GM21360 (cell line): ENCODE results near the gene SPOCK1.
"Not testable (repeated sequence)": the region's sequence is repeated elsewhere in the genome, so short reads cannot be mapped to it uniquely, and the experiment has no call there.

Source experiments
- ATAC-seq: cut with Tn5 transposase; IDR thresholded peaks from one replicate; pipeline ENCODE4 v1.9.1; 2021; ENCODE audit warnings: mild to moderate bottlenecking, moderate library complexity; ENCODE audit not compliant: unreplicated experiment

The SPOCK1 gene

DNA sequence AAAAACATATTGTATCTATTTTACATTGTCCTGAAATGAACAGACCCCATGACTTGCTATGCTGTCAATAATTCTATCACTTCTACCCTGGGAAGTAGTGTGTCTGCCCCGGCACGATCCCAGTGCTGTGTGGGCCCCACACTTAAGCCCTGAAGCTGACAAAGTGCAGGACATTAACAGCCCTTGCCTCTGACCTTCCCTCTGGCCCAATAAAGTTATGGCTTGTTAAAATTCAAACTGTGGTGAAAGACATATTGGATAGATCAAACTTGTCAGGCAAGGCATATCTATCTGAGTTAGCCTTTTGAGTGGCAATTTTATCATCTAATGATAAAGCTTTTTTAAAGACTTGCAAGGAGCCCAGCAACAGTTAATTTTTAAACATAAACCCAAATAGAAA lies 229.2 kb downstream of the SPOCK1 start:
- no peak for ATAC-seq

DNA sequence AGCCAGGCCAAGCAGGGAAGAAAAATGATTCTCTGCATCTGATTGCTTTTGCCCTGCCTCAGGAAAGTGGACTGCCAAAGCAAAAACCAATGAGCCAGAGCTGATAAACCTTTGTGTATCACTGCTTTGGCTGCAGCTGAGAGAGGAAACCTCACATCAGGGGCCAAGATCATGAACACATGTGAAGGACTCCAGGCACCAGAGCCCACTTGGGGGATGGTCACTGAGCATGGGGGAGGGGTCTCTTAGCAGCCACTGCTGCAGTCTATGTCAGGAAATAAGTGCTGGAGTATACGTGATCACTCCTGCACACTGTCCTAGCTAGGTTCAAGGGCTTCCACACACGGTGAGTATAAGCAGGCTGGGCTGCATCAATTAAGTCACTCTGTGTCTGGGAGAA lies 229.9 kb downstream of the SPOCK1 start:
- ATAC-seq: no peak

DNA sequence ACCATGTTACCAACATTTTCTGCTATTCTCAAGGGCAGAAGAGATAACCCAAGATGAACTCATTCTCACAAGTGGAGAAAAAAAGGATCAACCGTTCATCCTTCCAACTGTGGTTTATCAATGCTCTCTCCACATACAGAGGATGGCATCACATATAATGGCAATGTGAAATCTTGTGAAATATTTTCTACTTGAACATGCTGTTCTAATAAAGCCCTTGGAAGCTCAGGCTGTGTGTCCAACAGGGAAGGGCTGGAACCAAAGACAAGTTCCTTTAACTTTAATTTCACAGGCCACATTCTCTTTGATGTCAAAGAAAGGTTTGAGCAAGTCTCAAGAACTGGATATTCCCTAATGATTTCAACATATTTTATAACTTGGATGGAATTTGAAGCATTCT lies 230.5 kb downstream of the SPOCK1 start:
- no peak for ATAC-seq

DNA sequence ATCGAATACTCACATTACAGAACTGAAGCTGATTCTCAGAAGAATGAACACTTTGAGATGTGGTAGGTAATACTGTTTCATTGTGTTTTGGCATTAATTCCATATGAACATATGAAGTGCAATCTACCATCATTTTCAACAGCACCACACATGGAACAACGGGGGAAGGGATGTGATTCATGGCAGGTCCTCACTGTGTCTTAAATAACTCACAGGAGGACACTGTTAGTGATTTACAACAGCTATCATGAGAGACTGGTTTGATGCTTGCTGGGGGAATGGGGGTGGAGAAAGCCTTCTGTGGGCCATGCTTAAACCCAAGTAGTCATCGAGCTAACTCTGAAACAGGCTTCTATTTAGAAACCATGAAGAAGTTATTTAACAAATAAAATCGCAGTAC lies 232.9 kb downstream of the SPOCK1 start:
- ATAC-seq: no peak

DNA sequence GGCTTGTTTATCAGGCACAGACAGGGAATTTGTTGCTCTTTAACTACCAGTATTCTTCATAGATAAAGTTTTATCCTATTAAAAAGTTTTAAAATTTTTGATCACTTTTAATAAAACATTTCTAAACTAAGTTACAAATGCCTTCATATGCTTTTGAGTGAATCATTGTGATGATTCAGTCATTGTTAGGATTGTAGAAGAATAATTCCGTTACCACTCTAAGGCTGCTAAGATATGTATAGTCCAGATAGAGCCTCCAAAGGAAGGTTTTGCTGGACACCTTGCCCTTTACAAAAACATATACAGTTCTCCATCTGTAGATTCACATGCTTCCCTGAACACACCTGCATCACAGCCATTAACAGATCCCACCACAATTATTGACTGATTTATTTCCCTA lies 233.7 kb downstream of the SPOCK1 start:
- ATAC-seq: no peak

DNA sequence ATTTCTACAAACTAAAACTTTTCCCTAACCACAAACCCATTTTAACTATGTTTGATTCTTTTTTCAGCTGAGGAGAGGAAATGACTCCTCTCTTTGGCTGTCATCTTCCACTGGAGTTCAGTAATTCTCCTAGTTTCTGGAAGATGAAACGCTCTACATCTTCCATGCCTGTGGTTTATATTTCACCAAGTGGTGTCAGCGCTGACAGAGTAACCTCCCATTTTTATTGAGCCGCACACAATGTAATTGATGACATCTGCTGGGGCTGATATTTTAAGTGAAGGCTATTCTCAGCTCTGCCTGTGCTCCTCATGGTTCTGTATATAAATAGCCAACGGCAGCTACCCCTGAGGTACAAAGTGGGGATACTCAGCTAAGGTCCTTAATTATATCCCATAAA lies 234.6 kb downstream of the SPOCK1 start:
- no peak for ATAC-seq

DNA sequence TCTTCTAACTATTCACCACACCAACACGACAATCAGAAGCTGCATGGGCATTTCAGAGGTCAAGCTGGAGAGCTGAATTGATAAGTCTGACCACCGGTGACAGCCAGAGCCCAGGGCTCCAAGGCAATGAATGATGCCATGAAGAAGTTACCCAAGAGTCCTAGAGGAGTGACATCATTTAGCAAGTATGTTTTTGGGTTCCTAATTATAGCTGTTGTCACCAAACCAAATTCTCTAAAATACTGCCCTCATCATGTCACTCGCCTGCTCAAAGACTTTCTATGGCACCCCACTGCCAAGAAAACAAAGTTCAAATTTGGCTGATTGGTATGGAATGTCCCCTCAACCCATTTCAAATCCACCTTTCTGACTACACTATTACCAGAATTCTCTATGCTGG lies 235.1 kb downstream of the SPOCK1 start:
- no peak for ATAC-seq

DNA sequence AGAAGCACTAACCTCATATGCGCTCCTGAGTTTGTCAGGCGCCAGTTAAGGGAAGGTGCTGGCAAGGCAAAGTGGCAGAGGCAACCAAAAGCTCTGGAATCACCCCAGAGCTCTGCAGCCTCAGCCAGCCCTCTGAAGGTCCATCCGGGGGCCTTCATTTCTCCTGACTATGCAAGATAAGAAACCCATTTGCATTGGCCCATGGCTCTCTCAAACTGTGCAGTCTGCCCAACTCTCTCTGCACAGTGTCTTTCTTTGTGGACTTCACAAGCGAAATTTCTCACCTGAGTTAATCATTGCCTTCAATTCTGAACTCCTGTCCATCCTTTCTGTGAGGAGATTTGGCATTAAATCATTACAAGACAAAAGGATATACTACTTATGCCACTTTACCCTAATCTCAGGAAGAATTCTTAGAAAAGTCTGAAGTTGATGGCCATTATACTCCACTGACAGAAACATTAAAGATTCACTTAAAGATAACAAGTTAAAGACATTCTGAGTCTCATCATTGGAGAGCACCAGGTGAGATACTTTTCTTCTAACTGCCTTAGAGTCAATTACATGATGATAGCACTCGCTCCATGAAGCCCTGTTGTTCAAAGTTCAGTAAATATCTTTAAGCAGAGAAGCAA lies 235.6 kb downstream of the SPOCK1 start:
- ATAC-seq: no peak

DNA sequence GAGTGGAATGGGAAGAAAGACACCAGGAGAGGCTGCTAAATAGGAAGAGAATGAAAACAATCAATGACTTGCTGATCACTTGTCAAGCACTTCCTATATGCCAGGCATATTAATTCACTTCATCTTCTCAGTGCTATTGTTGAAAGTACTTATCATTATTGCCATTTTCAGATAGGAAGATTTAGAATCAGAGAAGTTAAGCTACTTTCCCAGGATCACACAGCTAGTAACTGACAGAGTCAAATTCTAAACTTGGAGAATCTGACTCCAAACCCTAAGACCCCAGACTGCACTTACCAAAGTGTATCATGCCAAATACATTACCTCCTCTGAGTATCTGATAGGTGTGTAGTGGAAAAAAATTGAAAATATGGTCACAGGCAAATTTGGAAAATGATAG lies 236.3 kb downstream of the SPOCK1 start:
- no peak for ATAC-seq

DNA sequence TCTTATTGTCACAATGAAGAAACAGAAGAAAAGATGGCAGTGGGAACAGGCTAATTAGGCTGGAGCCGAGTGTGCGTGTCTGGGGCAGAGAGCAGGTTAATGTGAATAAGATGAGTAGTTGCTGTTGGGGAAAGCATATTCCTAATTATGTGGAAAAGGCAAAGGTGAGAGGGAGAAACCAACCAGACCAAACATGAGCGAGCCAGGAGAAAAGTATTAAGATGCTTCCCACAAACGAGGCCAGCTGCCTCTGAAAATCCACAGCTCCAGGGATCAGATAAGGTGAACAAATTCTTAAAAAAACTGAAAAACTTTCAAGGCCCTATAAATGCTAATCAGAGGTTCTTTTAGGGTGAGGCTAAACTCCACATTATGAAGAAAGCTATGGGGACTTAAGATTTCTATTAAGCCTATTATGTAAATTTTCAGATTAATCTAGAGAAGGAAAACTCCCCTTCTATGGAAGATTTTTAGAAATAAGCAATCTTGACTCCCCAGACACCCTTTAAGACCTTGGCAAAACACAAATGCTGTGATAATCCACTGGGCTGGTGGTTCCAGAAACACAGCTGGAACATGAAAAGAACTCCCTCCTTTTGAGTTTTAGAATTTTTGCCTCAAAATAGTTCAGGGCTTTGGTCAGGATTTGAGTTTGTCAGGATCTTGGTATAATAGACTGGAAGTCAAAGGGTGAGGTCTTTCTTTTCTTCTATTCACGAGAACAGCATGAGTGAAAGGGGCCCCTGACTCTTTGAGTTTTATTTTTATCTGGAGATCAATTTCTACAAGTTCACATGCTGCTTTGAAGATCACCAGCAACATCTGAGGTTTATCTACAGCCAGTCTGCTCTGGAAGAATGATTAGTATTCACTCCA lies 238.1 kb downstream of the SPOCK1 start:
- no peak for ATAC-seq

DNA sequence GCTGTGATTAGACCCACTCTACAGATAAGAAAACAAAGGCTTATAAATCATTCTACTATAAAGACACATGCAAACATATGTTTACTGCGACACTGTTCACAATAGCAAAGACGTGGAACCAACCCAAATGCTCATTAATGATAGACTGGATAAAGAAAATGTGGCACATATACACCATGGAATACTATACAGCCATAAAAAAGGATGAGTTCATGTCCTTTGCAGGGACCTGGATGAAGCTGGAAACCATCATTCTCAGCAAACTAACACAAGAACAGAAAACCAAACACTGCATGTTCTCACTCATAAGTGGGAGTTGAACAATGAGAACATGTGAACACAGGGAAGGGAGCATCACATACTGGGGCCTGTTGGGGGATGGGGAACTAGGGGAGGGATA lies 240.0 kb downstream of the SPOCK1 start:
- not testable (repeated sequence) for ATAC-seq

DNA sequence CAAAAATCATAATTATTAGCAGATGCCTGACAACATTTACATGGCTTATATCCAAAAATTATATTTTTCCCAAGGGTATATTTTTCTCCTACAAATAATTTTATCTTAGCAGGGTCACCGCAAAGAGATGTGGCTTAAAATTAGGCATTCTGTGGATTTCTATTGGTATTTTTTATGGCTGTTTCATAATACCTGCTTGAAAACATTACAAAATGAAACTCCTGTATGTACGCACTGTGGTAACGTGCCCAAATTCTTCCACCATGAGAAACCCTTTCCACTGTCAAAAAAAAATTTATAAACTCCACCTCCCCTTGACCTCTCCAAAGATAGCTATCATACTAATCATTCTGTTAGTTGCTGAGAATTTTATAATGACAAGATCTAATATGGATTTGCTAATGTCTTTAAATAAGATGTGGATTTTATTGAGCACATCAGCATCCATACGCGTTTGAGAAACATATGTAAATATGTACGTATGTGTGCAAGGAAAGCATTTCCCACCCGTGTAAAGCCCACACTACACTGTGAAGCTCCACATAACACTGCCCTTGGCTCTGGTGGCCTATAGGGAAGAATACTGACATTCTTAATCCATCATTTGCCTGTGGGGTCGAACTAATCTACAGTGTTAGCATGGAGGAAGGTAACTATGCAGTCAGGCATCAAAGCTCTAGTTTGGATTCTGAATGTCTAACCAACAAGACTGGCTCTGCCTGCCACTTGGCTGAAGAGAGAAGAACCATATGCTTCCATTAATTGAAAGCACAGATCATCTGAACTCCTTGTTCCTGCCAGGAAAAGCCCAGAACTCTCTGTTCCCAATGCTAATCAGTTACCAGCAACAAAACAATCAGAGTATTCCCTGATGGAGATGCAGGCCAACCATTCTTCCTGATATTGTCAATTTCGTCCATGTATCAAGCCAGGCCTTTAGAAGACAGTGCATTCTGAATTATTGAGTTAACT lies 244.7 kb downstream of the SPOCK1 start:
- no peak for ATAC-seq

DNA sequence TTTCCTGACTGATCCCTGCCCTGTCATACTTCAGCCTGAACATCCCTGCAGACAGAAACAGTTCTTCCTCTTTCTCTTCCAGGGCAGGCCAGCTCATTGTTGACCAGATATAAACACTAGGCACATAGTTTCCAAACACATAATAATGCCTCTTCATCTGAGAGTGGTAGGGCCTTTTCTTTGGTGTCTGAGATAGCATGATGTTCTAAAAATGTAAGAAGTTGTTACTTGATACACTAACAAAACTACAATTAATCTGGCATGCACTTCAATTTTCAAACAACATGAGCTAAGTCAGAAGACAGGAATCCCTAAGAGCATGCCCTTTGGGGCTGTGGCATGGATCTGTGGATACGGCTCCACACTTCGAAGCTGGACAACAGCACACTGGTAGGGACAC lies 246.6 kb downstream of the SPOCK1 start:
- no peak for ATAC-seq

DNA sequence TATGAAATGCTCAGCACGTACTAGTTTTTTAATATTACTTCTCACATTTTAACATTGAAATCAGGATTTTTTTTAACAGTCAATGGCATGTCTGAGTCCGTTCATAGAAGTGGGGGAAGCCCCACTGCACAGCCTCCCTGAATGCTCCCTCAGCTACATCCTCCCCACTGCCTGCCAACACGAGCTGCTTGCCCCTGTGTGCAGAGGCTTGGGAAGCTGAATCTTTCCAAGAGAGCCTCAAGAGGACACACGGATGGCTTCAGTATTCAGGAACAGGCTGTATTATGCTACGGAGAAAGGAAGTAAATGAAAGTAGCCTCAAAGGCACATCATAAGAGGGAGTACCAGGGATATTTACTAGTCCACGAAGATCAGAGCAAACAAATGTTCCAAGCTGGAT lies 248.7 kb downstream of the SPOCK1 start:
- no peak for ATAC-seq

DNA sequence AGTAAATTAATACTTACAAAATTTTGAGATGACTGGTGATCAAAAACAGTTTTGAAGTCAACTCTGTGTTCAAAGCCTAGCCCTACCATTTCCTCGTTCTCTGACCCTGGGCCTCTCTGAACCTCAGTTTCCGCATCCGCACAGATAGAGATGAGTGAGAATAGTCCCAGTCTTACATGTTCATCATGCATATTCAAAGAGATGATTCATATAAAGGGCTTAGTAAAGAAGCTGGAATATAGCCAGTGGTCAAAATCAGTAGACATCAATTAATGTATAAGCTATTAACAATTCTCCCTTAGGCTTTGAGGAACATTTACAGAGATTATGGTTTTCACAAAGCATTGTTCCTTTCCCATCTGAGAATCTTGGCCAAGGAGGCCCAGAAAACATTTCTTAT lies 250.6 kb downstream of the SPOCK1 start:
- ATAC-seq: no peak

DNA sequence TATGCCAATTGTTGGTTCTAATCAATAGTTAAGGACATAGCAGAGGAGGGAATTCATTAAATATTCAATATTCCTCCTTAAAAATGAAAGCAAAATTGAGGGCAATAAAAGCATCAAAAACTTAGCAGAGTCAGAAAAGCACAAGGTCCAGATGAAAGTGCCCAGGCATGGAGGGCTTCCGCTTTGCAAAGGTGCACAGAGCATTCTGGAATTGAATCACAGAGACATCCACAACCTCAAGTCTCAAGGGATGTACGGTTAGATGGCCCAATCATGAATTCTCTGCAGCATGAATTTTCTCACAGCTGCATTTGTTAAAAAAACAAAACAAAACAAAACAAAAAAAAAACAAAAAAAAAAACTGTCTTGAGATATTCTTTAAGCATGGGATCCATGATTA lies 253.7 kb downstream of the SPOCK1 start:
- ATAC-seq: no peak

DNA sequence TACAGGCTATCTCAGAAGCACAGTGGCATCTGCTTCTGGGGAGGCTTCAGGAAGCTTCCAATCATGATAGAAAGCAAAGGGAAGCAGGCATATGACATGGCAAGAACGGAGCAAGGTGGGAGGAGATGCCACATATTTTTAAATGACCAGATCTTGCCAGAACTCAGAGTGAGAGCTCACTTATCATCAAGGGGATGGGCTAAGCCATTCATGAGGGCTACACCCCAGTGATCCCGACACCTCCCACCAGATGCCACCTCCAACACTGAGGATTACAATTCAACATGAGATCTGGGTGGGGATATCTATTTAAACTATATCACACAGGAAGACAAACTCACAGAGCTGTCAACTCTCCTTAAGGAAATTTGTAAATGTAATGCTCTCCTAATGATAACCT lies 258.8 kb downstream of the SPOCK1 start:
- no peak for ATAC-seq

DNA sequence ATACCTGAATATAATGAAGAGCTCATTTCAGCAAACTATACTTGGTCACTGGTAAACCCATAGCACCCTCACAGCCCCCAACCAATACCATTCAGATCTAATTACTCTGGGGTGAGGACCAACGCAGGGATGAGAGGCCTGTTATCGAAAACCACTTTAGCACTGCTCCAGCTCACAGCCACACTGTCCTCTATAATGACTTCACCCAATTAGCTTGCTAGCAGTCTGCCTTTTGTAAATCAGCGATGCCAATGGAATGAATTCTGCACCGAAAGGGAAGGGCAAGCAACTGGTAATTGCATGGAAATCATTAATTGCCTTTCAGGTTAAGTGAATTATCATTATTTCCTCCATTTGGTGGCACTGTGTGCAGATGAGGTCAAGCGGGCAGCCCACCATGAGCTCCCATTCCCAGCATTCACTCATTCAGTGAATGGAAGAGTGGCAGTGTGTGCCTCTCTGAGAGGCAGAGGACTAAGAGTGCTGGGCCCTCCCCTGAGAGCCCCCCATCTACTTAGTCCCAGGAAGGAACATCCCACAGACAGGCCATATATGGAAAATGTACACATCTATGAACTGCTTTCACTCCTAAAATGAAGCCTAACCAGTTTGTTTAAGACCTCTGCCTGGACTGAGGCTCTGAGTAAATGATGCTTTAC lies 262.1 kb downstream of the SPOCK1 start:
- no peak for ATAC-seq

DNA sequence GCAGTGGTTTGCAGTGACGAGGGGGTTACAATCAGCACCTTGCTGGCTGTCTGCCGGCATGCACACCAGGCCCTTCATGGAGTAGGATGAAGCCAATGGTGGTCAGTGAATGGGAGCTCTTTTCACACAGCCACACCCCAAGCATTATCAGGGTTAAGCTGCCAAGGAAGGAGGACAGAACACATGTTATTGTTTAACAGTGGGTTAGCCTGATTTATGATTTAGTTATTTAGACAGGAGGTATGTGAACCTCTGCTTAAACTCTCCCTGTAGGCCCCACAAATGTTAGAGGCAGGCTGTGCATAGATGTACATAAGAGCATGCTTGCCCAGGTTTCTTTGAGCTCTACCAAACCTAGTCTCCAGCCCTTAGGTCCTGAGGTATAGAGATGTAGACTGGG lies 262.9 kb downstream of the SPOCK1 start:
- ATAC-seq: no peak

DNA sequence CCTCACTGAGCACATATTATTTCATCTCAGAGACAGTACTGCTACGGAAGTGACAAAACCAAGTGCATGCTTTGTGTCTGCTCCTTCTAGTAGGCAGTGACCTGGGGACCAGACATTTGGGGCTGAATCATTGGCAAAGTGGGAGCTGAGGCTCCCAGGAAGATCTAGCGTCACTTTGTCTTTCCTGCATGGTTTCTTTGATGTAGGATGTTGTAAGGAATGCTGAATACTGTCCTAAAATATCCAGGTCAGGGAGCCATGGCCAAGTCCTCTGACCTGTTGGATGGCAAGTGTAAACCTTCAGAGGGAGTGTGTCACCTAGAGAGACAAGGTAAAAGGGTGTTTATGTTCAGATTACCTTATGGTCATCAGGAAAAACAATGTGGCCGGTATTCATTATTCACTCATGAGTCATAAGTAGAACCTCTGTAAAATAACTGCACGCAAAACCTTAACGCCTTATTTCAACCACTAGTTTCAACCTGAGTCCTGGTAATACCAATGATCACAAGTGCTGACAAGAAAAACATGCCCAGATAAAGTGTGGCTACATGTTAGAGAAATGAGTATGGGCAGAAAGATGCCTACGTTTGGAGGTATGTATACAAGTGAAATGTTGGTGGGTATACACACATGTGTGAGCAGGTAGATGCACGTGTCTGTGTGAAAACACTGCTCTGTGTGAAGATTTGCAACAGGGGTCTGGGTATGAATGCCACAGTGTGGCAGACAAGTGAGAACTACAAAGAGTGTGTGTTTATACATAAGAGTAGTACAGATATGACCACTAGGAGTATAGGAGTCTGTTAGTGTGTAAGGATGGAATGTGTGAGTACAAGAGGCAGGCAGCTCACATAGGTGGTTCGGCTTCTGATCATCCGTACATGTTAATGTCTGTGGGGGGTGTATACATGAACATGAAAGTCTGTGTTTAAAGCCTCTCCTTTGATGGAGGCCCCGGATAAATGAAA lies 263.9 kb downstream of the SPOCK1 start:
- no peak for ATAC-seq
